Measurements from ENCODE around the gene CDC14B. TPM values are rescaled to one million over a fixed set of nuclear protein-coding genes. Genes with fewer than 3 reads are reported as not detected.

Gene CDC14B
- total RNA-seq, 1 experiment from 2014 or later = 57.1 TPM

DNA sequence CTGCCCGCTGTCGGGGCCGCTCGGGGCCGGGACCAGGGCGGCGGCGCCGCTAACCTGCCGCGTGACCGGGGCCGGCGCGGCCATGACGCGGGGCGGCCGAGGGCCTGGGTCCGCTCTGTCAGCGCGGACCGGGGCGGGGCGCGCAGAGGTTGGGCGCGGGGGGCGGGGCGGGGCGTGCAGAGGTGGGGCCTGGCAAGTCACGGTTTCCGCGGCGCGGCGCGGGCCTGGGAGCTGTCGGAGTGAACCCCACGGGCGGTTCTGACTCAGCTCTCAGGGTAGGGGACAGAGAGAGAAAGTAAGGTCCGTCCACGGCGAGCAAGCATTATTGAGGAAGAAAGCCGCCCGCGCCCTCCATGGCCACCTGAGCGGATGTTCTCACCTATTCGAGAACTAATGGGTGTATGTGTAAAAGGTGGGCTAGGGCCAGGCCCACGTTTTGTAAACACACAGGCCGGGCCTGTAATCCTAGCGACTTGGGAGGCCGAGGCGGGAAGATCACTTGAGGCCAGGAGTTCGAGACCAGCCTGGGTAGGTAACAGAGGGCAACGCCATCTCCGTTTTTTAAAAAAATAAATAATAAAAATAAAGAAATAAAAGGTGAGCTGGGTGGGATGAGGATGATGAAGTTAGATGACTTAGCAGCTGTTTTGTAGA, 35.7 kb upstream of the CDC14B start, which contains the start of gene PRXL2C (continued):
- TF ChIP-seq, protein P1, sequence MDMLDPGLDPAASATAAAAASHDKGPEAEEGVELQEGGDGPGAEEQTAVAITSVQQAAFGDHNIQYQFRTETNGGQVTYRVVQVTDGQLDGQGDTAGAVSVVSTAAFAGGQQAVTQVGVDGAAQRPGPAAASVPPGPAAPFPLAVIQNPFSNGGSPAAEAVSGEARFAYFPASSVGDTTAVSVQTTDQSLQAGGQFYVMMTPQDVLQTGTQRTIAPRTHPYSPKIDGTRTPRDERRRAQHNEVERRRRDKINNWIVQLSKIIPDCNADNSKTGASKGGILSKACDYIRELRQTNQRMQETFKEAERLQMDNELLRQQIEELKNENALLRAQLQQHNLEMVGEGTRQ (CRISPR knock-in tag; IDR thresholded peaks at IDR 0.05) = peak; percentile 50; the same call in 1 of the 2 replicates
- TF ChIP-seq ATF1 (CRISPR knock-in tag; IDR thresholded peaks at IDR 0.05) (no peak), GRHL2 (CRISPR knock-in tag; IDR thresholded peaks at IDR 0.05; ENCODE audit: insufficient replicate concordance, severe bottlenecking) (no peak), GABPB1 (CRISPR knock-in tag; IDR thresholded peaks at IDR 0.05) (0 out of 2 replicates have a peak, but pooled peaks have one; percentile 30), TEAD4 (CRISPR knock-in tag; IDR thresholded peaks at IDR 0.05) (no peak), PRDM15 (CRISPR knock-in tag; IDR thresholded peaks at IDR 0.05) (0 out of 2 replicates have a peak, but pooled peaks have one; percentile 46), CBFB (CRISPR knock-in tag; IDR thresholded peaks at IDR 0.05; ENCODE audit: low read depth) (no peak), ZNF263 (CRISPR knock-in tag; IDR thresholded peaks at IDR 0.05; ENCODE audit: low read depth) (no peak), GTF2I (CRISPR knock-in tag; conservative IDR thresholded peaks at IDR 0.05) (no peak), CREM (CRISPR knock-in tag; IDR thresholded peaks at IDR 0.05) (0 out of 2 replicates have a peak, but pooled peaks have one; percentile 15), SP1 (CRISPR knock-in tag; conservative IDR thresholded peaks at IDR 0.05) (peak; percentile 52), ZNF219 (CRISPR knock-in tag; IDR thresholded peaks at IDR 0.05; ENCODE audit: borderline replicate concordance) (no peak), ESRRA (CRISPR knock-in tag; IDR thresholded peaks at IDR 0.05; ENCODE audit: borderline replicate concordance) (no peak), SMAD4 (CRISPR knock-in tag; IDR thresholded peaks at IDR 0.05) (no peak), RORB (CRISPR knock-in tag; IDR thresholded peaks at IDR 0.05) (no peak), SMAD3 (CRISPR knock-in tag; IDR thresholded peaks at IDR 0.05; ENCODE audit: borderline replicate concordance) (no peak), OVOL2 (CRISPR knock-in tag; IDR thresholded peaks at IDR 0.05; ENCODE audit: borderline replicate concordance) (no peak)
- TF ChIP-seq, protein P2, sequence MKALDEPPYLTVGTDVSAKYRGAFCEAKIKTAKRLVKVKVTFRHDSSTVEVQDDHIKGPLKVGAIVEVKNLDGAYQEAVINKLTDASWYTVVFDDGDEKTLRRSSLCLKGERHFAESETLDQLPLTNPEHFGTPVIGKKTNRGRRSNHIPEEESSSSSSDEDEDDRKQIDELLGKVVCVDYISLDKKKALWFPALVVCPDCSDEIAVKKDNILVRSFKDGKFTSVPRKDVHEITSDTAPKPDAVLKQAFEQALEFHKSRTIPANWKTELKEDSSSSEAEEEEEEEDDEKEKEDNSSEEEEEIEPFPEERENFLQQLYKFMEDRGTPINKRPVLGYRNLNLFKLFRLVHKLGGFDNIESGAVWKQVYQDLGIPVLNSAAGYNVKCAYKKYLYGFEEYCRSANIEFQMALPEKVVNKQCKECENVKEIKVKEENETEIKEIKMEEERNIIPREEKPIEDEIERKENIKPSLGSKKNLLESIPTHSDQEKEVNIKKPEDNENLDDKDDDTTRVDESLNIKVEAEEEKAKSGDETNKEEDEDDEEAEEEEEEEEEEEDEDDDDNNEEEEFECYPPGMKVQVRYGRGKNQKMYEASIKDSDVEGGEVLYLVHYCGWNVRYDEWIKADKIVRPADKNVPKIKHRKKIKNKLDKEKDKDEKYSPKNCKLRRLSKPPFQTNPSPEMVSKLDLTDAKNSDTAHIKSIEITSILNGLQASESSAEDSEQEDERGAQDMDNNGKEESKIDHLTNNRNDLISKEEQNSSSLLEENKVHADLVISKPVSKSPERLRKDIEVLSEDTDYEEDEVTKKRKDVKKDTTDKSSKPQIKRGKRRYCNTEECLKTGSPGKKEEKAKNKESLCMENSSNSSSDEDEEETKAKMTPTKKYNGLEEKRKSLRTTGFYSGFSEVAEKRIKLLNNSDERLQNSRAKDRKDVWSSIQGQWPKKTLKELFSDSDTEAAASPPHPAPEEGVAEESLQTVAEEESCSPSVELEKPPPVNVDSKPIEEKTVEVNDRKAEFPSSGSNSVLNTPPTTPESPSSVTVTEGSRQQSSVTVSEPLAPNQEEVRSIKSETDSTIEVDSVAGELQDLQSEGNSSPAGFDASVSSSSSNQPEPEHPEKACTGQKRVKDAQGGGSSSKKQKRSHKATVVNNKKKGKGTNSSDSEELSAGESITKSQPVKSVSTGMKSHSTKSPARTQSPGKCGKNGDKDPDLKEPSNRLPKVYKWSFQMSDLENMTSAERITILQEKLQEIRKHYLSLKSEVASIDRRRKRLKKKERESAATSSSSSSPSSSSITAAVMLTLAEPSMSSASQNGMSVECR (CRISPR knock-in tag; IDR thresholded peaks at IDR 0.05; ENCODE audit: borderline replicate concordance) = no peak
- TF ChIP-seq, protein P3, sequence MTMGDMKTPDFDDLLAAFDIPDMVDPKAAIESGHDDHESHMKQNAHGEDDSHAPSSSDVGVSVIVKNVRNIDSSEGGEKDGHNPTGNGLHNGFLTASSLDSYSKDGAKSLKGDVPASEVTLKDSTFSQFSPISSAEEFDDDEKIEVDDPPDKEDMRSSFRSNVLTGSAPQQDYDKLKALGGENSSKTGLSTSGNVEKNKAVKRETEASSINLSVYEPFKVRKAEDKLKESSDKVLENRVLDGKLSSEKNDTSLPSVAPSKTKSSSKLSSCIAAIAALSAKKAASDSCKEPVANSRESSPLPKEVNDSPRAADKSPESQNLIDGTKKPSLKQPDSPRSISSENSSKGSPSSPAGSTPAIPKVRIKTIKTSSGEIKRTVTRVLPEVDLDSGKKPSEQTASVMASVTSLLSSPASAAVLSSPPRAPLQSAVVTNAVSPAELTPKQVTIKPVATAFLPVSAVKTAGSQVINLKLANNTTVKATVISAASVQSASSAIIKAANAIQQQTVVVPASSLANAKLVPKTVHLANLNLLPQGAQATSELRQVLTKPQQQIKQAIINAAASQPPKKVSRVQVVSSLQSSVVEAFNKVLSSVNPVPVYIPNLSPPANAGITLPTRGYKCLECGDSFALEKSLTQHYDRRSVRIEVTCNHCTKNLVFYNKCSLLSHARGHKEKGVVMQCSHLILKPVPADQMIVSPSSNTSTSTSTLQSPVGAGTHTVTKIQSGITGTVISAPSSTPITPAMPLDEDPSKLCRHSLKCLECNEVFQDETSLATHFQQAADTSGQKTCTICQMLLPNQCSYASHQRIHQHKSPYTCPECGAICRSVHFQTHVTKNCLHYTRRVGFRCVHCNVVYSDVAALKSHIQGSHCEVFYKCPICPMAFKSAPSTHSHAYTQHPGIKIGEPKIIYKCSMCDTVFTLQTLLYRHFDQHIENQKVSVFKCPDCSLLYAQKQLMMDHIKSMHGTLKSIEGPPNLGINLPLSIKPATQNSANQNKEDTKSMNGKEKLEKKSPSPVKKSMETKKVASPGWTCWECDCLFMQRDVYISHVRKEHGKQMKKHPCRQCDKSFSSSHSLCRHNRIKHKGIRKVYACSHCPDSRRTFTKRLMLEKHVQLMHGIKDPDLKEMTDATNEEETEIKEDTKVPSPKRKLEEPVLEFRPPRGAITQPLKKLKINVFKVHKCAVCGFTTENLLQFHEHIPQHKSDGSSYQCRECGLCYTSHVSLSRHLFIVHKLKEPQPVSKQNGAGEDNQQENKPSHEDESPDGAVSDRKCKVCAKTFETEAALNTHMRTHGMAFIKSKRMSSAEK (CRISPR knock-in tag; IDR thresholded peaks at IDR 0.05; ENCODE audit: borderline replicate concordance) = no peak
- TF ChIP-seq, protein P4, sequence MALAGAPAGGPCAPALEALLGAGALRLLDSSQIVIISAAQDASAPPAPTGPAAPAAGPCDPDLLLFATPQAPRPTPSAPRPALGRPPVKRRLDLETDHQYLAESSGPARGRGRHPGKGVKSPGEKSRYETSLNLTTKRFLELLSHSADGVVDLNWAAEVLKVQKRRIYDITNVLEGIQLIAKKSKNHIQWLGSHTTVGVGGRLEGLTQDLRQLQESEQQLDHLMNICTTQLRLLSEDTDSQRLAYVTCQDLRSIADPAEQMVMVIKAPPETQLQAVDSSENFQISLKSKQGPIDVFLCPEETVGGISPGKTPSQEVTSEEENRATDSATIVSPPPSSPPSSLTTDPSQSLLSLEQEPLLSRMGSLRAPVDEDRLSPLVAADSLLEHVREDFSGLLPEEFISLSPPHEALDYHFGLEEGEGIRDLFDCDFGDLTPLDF (CRISPR knock-in tag; IDR thresholded peaks at IDR 0.05) = no peak
- TF ChIP-seq, protein P5, sequence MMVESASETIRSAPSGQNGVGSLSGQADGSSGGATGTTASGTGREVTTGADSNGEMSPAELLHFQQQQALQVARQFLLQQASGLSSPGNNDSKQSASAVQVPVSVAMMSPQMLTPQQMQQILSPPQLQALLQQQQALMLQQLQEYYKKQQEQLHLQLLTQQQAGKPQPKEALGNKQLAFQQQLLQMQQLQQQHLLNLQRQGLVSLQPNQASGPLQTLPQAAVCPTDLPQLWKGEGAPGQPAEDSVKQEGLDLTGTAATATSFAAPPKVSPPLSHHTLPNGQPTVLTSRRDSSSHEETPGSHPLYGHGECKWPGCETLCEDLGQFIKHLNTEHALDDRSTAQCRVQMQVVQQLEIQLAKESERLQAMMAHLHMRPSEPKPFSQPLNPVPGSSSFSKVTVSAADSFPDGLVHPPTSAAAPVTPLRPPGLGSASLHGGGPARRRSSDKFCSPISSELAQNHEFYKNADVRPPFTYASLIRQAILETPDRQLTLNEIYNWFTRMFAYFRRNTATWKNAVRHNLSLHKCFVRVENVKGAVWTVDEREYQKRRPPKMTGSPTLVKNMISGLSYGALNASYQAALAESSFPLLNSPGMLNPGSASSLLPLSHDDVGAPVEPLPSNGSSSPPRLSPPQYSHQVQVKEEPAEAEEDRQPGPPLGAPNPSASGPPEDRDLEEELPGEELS (CRISPR knock-in tag; IDR thresholded peaks at IDR 0.05) = 0 out of 2 replicates have a peak, but pooled peaks have one; percentile 41
